ENCODE measurements around the gene LRCH3.

DNA sequence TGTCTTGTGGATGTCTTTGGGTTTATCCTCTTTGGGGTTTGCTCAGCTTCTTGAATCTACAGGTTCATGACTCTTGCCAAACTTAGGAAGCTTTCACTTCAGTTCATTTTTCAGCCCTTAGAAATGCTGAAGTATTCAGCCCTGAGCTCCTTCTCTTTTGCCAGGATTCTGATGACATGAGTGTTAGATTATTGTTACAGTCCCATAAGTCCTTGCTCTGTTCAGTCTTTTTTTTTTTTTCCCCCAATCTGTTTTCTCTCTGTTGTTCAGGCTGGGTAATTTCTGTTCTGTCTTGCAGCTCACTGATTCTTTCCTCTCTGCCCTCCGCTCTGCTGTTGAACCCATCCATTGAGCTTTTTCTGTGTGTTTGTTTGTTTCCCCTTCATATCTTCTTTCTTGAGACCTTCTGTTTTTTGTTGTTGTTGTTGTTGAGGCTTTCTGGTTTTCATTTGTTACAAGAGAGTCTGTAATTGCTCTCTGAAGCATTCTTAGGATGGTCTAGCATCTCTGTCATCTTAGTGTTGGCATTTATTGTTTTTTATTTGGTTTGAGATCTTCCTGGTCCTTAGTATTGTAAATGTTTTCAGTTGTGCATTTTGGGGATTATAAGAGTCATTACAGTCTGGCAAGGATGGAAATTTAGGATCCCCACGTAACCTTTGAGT is 18.4 kb downstream of the LRCH3 start:
- TF ChIP-seq, protein P1, sequence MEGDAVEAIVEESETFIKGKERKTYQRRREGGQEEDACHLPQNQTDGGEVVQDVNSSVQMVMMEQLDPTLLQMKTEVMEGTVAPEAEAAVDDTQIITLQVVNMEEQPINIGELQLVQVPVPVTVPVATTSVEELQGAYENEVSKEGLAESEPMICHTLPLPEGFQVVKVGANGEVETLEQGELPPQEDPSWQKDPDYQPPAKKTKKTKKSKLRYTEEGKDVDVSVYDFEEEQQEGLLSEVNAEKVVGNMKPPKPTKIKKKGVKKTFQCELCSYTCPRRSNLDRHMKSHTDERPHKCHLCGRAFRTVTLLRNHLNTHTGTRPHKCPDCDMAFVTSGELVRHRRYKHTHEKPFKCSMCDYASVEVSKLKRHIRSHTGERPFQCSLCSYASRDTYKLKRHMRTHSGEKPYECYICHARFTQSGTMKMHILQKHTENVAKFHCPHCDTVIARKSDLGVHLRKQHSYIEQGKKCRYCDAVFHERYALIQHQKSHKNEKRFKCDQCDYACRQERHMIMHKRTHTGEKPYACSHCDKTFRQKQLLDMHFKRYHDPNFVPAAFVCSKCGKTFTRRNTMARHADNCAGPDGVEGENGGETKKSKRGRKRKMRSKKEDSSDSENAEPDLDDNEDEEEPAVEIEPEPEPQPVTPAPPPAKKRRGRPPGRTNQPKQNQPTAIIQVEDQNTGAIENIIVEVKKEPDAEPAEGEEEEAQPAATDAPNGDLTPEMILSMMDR (IDR thresholded peaks at IDR 0.05): no peak
- TF ChIP-seq POLR2A (IDR thresholded peaks at IDR 0.05): no peak
